ENCODE data around the gene SLC6A19.

Gene SLC6A19

DNA sequence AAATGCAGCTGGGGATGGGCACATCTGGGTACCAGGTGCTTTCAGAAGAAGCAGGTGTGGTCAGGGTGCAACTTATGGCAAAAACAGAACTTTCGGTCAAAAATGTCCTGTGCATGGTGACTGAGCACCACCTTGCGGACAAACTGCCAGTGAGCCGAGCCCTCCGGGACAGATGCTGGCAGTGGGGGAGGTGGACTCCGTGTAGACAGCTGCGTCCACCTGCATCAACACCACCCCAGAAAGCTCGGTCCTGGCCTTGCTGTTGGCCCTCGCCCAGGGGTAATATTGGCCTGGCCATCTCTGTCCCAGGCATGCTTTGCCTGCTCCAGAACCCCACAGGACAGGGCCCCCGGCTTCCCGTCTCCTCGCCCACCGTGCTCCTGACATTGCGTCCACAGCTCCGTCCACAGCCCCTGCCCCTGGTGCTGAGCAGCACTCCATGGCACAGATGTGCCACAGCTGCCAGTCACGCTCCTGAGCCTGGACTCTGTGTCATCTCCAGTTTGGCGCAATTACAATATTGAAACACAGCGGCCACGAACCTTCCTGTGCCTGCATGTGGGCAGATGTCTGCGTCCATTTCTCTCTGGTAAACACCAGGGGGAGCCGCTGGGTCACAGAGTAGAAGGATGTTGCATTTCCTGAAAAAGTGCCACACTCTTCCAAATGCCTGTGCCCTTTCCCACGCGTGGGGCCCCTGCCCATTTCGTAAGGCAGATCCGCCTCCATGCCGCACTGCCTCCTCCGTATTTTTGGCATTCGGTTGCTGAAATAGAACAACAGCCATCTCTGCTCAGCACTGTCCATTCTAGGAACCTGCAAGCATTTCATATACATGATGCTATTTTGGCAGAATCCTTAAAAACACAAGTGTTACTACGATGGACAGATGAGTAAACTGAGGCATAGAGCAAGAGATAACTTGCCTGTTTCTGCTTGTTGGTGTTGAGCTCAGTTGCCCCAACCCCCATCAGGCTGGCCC, 33.4 kb upstream of the SLC6A19 start:
- Histone ChIP-seq H3K4me3 (ENCODE audit: low read length) (peak overlapping the region; percentile 72), H3K27me3 (ENCODE audit: low read depth, low read length) (no peaks in the 10 kb centered on the region), H2AFZ (ENCODE audit: low read depth, low read length) (peak overlapping the region; percentile 50; the same call in 1 of the 2 replicates)

DNA sequence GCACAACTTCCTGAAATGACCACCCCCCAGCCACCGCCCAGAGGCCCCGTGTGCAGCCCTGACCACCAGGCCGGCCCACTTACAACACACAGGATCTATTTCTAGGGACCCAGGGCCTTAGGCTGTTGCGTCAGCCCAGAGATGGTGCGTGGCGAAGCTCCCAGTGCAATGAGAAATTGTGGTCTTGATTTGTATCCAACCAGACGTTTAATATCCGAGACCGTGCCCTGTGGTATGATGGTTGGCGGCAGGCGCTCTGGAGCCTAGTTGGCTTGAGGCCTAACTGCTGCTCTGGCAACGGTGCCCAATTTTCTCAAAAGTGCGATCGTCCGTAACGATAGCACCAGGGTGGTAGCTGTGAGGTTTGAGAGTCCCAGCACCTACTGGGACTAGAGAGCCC, 32.6 kb upstream of the SLC6A19 start:
- Histone ChIP-seq H3K36me3 (replicated peaks; ENCODE audit: low read depth, low read length) (no peaks in the 10 kb centered on the region), H4K20me1 (ENCODE audit: insufficient read depth, low read length) (no peaks in the 10 kb centered on the region), H3K27ac (ENCODE audit: low read length) (no peak overlapping the region), H2AFZ (ENCODE audit: low read depth, low read length) (no peak overlapping the region), H3K9me3 (ENCODE audit: insufficient read depth, low read length) (no peaks in the 10 kb centered on the region), H3K27me3 (ENCODE audit: low read depth, low read length) (no peaks in the 10 kb centered on the region), H3K4me3 (ENCODE audit: low read length) (no peak overlapping the region), H3K4me1 (ENCODE audit: low read length) (peaks cover 4% of the 10 kb centered on the region), H3K9ac (ENCODE audit: low read length) (no peak overlapping the region), H3K4me2 (ENCODE audit: low read length) (no peak overlapping the region), H3K79me2 (ENCODE audit: low read length) (no peaks in the 10 kb centered on the region)
- TF ChIP-seq EZH2phosphoT487 (IDR thresholded peaks at IDR 0.05; ENCODE audit: low read depth), result no peak
- TF ChIP-seq, protein P1, sequence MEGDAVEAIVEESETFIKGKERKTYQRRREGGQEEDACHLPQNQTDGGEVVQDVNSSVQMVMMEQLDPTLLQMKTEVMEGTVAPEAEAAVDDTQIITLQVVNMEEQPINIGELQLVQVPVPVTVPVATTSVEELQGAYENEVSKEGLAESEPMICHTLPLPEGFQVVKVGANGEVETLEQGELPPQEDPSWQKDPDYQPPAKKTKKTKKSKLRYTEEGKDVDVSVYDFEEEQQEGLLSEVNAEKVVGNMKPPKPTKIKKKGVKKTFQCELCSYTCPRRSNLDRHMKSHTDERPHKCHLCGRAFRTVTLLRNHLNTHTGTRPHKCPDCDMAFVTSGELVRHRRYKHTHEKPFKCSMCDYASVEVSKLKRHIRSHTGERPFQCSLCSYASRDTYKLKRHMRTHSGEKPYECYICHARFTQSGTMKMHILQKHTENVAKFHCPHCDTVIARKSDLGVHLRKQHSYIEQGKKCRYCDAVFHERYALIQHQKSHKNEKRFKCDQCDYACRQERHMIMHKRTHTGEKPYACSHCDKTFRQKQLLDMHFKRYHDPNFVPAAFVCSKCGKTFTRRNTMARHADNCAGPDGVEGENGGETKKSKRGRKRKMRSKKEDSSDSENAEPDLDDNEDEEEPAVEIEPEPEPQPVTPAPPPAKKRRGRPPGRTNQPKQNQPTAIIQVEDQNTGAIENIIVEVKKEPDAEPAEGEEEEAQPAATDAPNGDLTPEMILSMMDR (IDR thresholded peaks at IDR 0.05; ENCODE audit: low read depth, low read length), result no peak

More for the DNA sequence above, 33.4 kb upstream of the SLC6A19 start:
- H3K4me1 ChIP-seq (ENCODE audit: low read length), result peaks cover 4% of the 10 kb centered on the region
- peak overlapping the region; percentile 8; the same call in 1 of the 2 replicates for H3K9ac ChIP-seq (ENCODE audit: low read length)
- no peaks in the 10 kb centered on the region for H4K20me1 ChIP-seq (ENCODE audit: insufficient read depth, low read length)
- no peak for TF ChIP-seq EZH2phosphoT487 (IDR thresholded peaks at IDR 0.05; ENCODE audit: low read depth)
- TF ChIP-seq, protein P1 (IDR thresholded peaks at IDR 0.05; ENCODE audit: low read depth, low read length), result peak; percentile 57
- peak overlapping the region; percentile 83 for H3K4me2 ChIP-seq (ENCODE audit: low read length)
- H3K36me3 ChIP-seq (replicated peaks; ENCODE audit: low read depth, low read length), result no peaks in the 10 kb centered on the region
- no peaks in the 10 kb centered on the region for H3K9me3 ChIP-seq (ENCODE audit: insufficient read depth, low read length)
- no peak overlapping the region for H3K27ac ChIP-seq (ENCODE audit: low read length)
- no peaks in the 10 kb centered on the region for H3K79me2 ChIP-seq (ENCODE audit: low read length)

DNA sequence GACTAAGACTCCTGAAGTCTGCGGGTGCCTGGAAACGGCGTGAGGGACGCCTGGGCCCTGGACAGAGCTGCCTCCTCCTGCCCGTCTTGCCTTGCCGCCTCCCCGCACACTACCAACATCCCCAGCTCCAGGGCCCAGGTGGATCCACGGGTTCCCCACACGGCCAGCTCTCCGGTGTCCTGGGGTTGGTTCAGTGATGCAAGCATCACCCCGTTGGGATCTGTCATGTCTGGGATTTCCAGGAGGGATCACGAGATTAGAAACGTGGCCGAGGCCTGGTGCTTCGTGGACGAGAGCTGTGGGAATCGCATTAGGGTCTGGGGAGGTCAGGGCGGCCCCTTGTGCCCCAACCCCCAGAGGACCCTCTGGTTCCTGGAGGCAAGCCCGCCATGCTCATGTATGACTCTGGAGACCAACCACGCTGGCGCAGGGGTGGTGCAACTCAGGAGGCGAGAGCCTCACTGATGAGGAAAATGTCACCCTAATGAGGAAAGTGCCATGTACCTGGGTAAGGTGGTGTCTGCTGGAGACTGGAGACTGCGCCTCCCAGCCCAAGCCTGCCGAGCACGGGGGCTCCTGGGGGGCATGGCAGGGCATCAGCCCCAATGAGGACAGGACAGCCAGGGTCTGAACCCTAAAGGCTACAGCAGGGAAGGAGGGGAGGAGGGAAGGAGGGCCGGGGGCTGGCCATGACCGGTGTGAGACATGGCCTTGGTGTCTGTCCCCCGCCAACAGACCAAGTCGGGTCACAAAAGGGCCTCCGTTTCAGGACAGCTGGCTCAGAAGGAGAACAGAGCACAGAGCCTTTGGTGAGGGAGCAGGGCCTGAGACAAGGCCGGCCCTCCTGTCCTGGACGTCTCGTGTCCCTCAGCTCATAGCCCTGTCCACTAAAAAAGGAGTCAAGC, 31.9 kb upstream of the SLC6A19 start:
- no peak overlapping the region for H2AFZ ChIP-seq (ENCODE audit: low read depth, low read length)
- no peaks in the 10 kb centered on the region for H3K79me2 ChIP-seq (ENCODE audit: low read length)
- H3K4me2 ChIP-seq (ENCODE audit: low read length), result no peak overlapping the region
- no peaks in the 10 kb centered on the region for H3K27me3 ChIP-seq (ENCODE audit: low read depth, low read length)
- TF ChIP-seq, protein P1 (IDR thresholded peaks at IDR 0.05; ENCODE audit: low read depth, low read length), result no peak
- TF ChIP-seq EZH2phosphoT487 (IDR thresholded peaks at IDR 0.05; ENCODE audit: low read depth), result no peak
- H3K9ac ChIP-seq (ENCODE audit: low read length), result no peak overlapping the region
- no peaks in the 10 kb centered on the region for H3K9me3 ChIP-seq (ENCODE audit: insufficient read depth, low read length)
- H3K36me3 ChIP-seq (replicated peaks; ENCODE audit: low read depth, low read length), result no peaks in the 10 kb centered on the region
- peaks cover 4% of the 10 kb centered on the region for H3K4me1 ChIP-seq (ENCODE audit: low read length)
- H3K4me3 ChIP-seq (ENCODE audit: low read length), result no peak overlapping the region
- no peak overlapping the region for H3K27ac ChIP-seq (ENCODE audit: low read length)
- no peaks in the 10 kb centered on the region for H4K20me1 ChIP-seq (ENCODE audit: insufficient read depth, low read length)

All from OCI-LY3 (cell line).